SKM-1 (cell line): Measurements from ENCODE around the gene PSAP.

Experiments
- DNase-seq: peaks from one replicate; lab custom pipeline; 2025; ENCODE audit not compliant: unreplicated experiment; lab: John Stamatoyannopoulos, UW

PSAP gene

GRCh38 chr10:71770255-71770654 is 80.8 kb downstream of the PSAP start:
- DNase-seq, result no peak

GRCh38 chr10:71769279-71769823 is 81.7 kb downstream of the PSAP start:
- DNase-seq, result no peak

- DNase-seq, result no peak
These were observed 83.5 kb downstream of the PSAP start for GRCh38 chr10:71767420-71768035.

GRCh38 chr10:71766717-71767419 is 84.2 kb downstream of the PSAP start:
- DNase-seq, result no peak
